Measurements from ENCODE around the gene TACC2.
"Not testable (repeated sequence)": the region's sequence is repeated elsewhere in the genome, so short reads cannot be mapped to it uniquely, and the experiment has no call there.

The TACC2 gene

DNA sequence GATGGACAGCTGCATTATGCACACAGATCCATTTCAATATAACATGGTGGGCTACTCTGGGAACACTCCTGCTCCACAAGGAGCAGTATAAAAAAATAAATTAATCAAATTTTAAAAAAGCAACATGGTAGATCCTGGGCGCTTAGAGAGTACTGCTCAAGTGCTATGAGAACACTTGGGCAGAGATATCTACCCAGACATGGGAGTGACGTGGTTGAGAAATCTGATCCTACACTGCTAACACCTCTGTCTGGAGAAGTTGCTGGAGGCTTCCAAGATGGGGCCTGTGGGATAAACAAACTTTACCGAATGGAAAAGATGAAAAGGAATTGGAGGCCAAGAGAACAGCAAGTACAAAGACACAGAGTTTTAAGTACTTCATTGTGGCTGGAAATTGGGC lies 23.0 kb upstream of the TACC2 start:
- no peak for DNase-seq
- no peak for TF ChIP-seq GATA1 (IDR thresholded peaks at IDR 0.05; ENCODE audit: low read depth, low read length)
- TF ChIP-seq POLR2A (IDR thresholded peaks at IDR 0.05; ENCODE audit: low read length), result no peak

DNA sequence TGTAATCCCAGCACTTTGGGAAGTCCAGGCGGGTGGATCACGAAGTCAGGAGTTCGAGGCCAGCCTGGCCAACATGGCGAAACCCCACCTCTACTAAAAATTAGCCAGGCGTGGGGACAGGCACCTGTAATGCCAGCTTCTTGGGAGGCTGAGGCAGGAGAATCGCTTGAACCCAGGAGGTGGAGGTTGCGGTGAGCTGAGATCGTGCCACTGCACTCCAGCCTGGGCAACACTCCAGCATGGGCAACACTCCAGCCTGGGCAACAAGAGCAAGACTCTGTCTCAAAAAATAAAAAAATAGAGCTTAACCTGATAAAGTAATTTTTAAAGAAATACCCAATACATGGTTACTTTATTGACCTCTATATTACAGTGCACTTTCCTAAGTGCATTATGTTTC lies 19.9 kb upstream of the TACC2 start:
- not testable (repeated sequence) for DNase-seq

DNA sequence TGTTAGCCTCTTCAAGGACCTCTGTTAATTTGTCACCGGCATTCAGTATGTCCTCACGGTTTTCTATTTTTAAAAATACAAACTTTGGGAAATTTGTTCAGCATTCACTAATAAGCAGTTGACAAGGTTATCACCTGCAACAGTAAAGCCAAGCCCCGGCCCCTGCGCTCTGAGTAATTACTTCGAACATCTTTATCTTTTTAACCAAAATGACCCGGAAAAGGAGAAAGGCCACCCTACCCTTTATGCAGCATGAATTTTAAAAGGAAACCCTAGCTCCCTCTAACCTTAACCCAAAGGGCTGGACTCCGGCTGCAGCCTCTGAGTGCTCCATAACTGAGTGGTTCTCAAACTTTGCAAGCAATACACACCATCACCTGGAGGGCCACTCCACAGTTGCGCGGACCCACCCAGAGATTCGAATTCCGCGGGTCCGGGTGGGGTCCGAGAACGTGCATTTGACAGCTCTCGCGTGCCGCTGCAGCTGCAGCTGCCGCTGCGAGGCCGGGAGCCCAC lies 14.9 kb upstream of the TACC2 start:
- no peak for DNase-seq
- TF ChIP-seq GATA1 (IDR thresholded peaks at IDR 0.05; ENCODE audit: low read depth, low read length) (no peak), POLR2A (IDR thresholded peaks at IDR 0.05; ENCODE audit: low read length) (no peak)

DNA sequence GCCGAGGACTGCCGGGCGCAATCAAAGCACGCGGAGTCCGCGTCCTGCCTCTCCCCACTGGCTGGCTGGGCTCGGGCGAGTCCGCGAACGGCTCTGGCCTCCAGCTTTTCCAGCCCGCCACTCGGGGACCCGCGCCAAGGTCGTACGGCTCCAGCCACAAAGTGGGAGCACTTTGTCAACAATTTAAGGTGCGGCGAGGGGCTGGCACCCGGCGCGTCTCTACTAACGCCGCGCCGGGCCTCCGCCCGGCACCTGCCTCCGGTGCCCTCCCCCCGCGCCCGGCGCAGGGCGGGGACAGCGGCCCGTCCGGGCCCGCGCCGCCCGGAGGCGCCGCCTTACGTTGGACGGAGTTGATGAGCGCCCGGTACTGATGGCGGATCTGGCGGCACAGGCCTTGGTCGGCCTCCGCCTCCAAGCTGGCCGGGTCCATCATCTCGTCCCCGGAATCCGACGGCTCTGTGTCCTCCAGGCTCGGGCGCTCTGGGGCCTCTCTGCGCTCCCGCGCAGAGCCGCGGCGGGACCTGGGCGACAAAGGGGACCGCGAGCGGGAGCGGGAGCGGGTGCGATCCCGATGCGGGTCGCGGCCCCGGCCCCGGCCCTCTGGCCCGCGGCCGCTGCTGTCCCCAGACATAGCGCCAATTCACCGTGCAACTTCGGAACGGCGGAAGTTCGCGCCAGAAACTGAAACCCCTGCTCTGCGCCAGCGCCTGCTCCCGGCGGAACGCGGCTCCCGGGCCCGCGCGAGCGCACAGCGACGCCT lies 14.2 kb upstream of the TACC2 start, which contains the start of gene NSMCE4A:
Gene NSMCE4A, minus strand, starts transcription at position 683 of the 760 bp plus-strand sequence. Its CDS starts 52 bp downstream, at position 631.
- DNase-seq, result peak; percentile 83 to 86
- peak; percentile 75 for TF ChIP-seq POLR2A (IDR thresholded peaks at IDR 0.05; ENCODE audit: low read length)
- TF ChIP-seq GATA1 (IDR thresholded peaks at IDR 0.05; ENCODE audit: low read depth, low read length), result no peak

DNA sequence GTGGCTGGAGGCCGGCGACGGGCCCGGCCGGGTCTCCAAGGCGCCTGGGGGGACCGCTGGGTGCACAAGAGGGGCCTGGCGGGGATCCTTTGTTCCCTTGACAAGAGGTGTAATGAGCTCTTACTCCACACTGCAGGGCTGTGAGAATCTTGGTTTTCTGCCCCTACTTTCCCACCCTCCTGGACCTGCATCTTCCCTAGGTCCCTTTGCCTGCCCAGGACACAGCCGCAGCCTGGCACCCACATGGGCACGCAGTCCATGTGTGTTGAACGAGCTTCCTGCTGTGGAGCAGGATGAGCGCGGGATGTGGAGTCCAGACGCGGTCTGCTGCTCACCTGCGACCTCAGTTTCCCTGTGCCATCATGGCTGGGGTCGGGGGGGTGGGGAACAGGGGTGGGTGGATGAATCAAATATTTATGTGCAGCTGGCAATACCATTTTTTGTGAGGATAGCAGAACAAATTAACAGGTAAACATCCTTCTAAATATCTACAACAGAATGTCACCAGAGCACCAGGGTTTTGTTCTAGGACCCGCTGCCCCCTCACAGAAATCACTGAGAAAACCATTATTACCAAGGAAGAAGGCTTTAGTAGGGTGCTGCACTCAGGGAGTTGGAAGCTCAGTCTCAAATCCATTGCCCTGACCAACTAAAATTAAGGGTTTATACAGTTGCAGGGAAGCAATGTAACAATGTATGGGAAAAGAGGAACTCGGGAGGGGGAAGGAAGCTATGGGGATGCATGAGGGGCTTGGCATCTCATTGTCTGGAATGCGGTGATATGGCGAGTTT lies 13.5 kb upstream of the TACC2 start:
- TF ChIP-seq POLR2A (IDR thresholded peaks at IDR 0.05; ENCODE audit: low read length) (no peak), GATA1 (IDR thresholded peaks at IDR 0.05; ENCODE audit: low read depth, low read length) (no peak)
- no peak for DNase-seq

DNA sequence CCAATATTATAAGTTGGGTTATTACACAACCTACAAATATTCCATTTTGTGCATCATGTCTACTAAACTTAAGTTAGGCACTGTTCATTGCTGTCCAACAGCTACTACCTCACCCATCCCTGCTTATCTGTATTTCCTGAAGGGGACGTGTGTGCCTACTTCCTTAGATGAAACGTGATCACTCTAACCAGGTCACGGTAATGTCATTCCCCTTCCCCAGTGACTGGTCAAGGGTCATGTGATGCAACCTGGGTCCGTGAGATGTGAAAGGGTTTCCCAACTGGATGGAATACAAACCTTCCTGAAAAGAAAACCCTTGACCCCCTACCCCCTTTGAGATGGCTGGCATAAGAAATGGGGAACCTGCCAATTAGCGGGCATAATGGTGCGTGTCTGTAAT lies 12.4 kb upstream of the TACC2 start:
- TF ChIP-seq GATA1 (IDR thresholded peaks at IDR 0.05; ENCODE audit: low read depth, low read length) (no peak), POLR2A (IDR thresholded peaks at IDR 0.05; ENCODE audit: low read length) (no peak)
- no peak for DNase-seq

DNA sequence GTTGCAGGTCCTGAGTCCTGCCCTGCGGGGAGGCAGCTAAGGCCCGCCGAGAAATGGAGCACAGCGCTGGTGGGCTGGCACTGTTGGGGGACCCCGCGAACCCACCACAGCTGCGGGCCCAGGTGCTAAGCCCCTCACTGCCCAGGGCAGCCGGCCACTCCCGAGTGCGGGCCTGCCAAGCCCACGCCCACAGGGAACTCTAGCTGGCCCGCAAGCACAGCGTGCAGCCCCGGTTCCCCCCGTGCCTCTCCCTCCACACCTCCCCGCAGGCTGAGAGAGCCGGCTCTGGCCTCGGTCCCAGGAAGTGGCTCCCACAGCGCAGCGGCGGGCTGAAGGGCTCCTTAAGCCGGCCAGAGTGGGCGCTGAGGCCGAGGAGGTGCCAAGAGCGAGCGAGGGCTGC lies 10.5 kb upstream of the TACC2 start:
- no peak for DNase-seq

DNA sequence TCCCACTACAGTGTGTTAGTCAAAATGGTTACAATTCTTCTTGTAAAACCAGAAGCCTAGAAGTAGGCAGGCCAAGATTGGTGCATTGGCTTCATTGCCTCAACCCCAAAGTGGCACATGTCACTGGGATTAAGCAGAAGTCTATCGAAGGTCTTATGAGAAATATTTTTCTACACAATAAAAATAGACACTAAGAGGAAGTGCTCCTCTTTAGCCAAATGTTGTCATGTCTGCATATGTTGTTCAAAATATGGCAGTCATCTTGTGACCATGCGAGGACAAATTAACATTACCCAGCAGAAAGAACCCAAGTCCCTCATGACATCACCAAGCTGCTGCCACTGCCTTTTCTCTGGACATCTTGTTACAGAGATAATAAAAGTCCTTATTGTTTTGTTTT lies 7.6 kb upstream of the TACC2 start:
- TF ChIP-seq GATA1 (IDR thresholded peaks at IDR 0.05; ENCODE audit: low read depth, low read length) (no peak), POLR2A (IDR thresholded peaks at IDR 0.05; ENCODE audit: low read length) (no peak)

More for the DNA sequence above, 10.5 kb upstream of the TACC2 start:
- no peak for TF ChIP-seq GATA1 (IDR thresholded peaks at IDR 0.05; ENCODE audit: low read depth, low read length)
- no peak for TF ChIP-seq POLR2A (IDR thresholded peaks at IDR 0.05; ENCODE audit: low read length)

DNA sequence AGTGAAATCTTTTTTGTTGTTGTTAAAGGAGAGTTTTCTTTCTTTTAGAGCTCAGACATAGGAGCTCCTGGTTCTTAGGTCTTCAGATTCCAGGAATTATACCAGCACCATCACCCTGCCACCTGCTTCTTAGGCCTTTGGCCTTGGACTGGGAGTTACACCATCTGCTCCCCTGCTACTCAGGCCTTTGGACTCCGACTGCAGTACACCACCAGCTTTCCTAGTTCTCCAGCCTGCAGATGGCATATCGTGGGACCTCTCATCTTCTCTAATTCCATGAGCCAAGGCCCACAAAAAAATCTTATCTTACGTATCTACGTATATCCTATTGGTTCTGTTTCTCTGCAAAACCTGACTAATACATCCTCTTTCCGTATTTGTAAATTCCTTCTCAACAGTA lies 5.1 kb upstream of the TACC2 start:
- DNase-seq, result no peak
- TF ChIP-seq POLR2A (IDR thresholded peaks at IDR 0.05; ENCODE audit: low read length) (no peak), GATA1 (IDR thresholded peaks at IDR 0.05; ENCODE audit: low read depth, low read length) (no peak)

More for the DNA sequence above, 7.6 kb upstream of the TACC2 start:
- DNase-seq, result no peak

DNA sequence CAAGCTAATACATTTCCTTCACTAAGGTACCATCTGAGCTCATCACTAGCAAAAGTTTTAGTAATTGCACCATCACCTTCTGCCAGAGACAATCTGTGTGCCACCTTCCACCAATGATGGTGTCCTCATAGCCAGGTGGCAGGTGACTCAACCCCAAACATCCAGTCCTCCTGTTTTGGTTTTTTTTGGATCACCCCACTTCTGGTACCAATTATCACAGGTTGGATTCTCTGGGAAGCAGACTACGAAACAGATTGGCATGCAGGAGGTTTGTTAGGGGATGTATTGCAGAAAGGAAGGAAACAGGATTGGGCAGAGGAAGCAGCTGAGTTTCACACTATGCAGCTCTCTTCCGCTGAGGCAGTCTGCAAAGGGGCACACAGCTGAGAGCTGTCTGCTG lies 4.5 kb upstream of the TACC2 start:
- no peak for DNase-seq
- TF ChIP-seq POLR2A (IDR thresholded peaks at IDR 0.05; ENCODE audit: low read length) (no peak), GATA1 (IDR thresholded peaks at IDR 0.05; ENCODE audit: low read depth, low read length) (no peak)

DNA sequence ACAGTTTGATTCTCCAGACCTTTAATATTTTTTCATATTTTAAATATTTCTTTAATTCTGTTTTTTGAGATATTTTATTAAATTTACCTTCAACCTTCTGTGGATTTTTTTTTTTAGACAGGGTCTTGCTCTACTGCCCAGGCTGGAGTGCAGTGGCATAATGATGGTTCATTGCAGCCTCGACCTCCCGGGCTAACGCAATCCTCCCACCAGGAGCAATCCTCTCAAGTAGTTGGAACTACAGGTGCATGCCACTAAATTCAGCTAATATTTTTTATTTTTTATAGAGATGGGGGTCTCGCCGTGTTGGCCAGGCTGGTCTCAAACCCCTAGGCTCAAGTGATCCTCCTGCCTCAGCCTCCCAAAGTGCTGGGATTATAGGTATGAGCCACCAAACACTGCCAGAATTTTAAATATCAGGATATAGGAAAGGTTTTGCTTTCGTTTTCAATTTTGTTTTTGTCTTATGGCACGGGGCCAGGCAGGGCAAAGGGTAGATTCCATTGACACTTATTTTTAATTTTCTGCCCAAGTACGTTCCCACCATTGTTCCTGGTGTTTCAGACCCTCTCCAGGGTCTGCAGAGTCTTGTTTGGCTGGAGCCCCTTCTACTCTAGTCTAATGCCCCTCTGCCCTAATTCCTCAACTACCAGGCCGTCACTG lies 1.2 kb downstream of the TACC2 start:
- DNase-seq, result peak in 1 of 2 experiments; percentile 18
- TF ChIP-seq POLR2A (IDR thresholded peaks at IDR 0.05; ENCODE audit: low read length), result no peak
- TF ChIP-seq GATA1 (IDR thresholded peaks at IDR 0.05; ENCODE audit: low read depth, low read length), result no peak

DNA sequence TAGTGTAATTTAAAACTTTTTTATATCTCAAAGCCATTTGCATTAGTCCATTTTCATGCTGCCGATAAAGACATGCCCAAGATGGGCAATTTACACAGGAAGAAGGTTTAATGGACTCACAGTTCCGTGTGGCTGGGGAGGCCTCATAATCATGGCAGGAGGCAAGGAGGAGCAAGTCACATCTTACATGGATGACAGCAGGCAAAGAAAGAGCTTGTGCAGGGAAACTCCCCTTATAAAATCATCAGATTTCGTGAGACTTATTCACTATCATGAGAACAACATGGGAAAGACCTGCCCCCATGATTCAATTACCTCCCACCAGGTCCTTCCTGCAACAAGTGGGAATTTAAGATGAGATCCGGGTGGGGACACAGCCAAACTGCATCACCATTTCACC lies 2.8 kb downstream of the TACC2 start:
- DNase-seq, result not testable (repeated sequence)

DNA sequence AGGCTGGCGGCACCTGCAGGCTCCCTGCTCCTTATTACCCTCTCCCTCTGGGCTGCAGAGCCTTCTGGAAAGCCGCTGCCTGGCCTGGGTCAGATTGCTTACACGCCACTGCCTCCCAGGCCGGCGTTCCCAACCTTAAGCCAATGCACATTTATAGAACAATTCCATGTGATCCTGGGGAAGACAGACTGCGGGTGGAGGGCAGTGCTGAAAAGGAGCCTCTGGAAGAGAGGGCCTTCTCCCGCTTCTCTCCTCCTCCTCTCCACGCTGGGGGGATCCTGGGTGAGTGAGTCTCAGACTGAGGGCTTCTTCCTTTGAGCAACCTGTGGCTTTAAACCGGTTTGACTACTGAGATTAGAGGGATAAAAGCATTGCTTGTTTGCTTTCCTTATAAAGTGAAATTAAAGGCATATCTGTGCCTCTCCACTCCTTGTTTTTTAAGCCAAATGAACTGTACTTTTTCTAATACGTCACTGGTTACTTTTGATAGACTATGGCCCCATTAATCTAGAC lies 5.5 kb downstream of the TACC2 start:
- DNase-seq, result no peak
- TF ChIP-seq GATA1 (IDR thresholded peaks at IDR 0.05; ENCODE audit: low read depth, low read length), result no peak
- no peak for TF ChIP-seq POLR2A (IDR thresholded peaks at IDR 0.05; ENCODE audit: low read length)

DNA sequence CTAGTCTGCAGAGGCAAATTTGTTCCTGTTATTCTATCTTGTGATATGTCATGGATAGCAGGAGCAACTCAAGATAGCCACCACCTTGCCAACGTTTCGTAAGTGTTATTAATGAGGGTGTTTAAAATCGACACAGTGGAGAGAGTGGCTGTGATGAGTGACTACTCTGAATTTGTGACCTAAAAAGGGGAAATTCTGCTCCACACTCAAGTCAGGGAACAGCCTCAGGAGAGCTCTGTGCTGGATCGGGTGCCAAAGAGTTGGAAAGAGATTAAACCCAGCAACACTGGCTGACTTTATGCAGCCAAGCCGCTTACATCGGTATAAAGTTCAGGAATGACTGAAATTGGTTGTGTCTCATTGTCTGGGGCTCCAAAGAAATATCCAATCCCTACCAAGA lies 9.5 kb downstream of the TACC2 start:
- DNase-seq, result no peak
- TF ChIP-seq GATA1 (IDR thresholded peaks at IDR 0.05; ENCODE audit: low read depth, low read length), result no peak
- TF ChIP-seq POLR2A (IDR thresholded peaks at IDR 0.05; ENCODE audit: low read length), result no peak
